Spleen (tissue), 7 donors: ENCODE data around the gene POLE4.

Experiments
- POLR2A ChIP-seq, 3 donors: fragments of 450-650 bp; IDR thresholded peaks; one replicate each; pipeline ENCODE4 v1.5.1; 2017; ENCODE audit warnings: antibody characterized with exemption in 3 of 3, mild to moderate bottlenecking in 1 of 3
- POLR2AphosphoS5 ChIP-seq, 3 donors: sonication (generic); formaldehyde crosslinking; IDR thresholded peaks; one replicate each; pipeline ENCODE4 v1.5.1; 2017; ENCODE audit warnings: antibody characterized with exemption in 3 of 3
- TF ChIP-seq, protein P1 (sequence below), 11 experiments: fragments of 200-600 bp in 7 of 11; fragments of 450-650 bp in 4 of 11; sonication (generic) in 4 of 11; IDR thresholded peaks in 8 of 11; conservative IDR thresholded peaks in 3 of 11; 1 replicate in 7 of 11; 2 replicates in 4 of 11; pipeline versions ENCODE4 v1.4.0 to v1.8.0; 2016 to 2021; ENCODE audit warnings: antibody characterized with exemption in 11 of 11, inconsistent platforms in 4 of 11, mild to moderate bottlenecking in 1 of 11
- donor health status: DM: no; HTN: no; CAD: no; lungs with moderate emphysema.
- donor health status: DM: no; HTN: no; CAD: no.
- donor health status: DM: no; HTN: no; CAD: no.

DNA sequence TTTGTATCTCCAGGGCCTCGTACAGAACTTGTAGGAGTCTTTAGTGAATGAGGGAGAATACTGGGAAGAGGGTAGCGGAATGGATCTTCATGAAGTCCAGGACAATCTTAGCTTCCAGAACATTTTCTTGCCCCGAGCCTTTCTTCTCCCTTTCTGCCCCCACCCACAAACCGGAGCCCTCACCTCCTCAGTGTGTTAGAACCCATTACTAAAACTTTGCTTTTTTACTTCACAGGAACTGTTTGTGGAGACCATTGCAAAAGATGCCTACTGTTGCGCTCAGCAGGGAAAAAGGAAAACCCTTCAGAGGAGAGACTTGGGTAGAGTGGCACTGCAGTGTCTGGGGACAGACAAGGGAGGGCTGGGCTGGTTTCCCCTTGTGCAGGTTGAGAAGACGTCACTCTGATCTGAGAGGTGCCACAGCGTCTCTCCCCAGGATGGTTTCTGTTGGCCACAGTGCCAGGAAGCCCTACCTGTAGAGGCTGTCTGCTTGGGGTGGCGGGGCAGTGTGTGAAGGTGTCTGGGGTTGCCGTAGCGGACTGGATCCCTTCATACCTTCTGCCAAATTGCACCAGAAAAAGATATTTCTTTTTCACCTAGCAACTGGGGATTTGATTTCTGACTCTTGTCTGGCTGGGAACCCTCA lies 786 bp downstream of the POLE4 start:
- TF ChIP-seq, protein P1, sequence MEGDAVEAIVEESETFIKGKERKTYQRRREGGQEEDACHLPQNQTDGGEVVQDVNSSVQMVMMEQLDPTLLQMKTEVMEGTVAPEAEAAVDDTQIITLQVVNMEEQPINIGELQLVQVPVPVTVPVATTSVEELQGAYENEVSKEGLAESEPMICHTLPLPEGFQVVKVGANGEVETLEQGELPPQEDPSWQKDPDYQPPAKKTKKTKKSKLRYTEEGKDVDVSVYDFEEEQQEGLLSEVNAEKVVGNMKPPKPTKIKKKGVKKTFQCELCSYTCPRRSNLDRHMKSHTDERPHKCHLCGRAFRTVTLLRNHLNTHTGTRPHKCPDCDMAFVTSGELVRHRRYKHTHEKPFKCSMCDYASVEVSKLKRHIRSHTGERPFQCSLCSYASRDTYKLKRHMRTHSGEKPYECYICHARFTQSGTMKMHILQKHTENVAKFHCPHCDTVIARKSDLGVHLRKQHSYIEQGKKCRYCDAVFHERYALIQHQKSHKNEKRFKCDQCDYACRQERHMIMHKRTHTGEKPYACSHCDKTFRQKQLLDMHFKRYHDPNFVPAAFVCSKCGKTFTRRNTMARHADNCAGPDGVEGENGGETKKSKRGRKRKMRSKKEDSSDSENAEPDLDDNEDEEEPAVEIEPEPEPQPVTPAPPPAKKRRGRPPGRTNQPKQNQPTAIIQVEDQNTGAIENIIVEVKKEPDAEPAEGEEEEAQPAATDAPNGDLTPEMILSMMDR (IDR thresholded peaks at IDR 0.05 in 8 of 11, conservative IDR thresholded peaks at IDR 0.05 in 3 of 11): no peak
- TF ChIP-seq POLR2A (IDR thresholded peaks at IDR 0.05) (no peak), POLR2AphosphoS5 (IDR thresholded peaks at IDR 0.05) (no peak)
